Keratinocyte (primary cell): ENCODE measurements around the gene MYBBP1A. TPM values are rescaled to one million over a fixed set of nuclear protein-coding genes. Genes with fewer than 3 reads are reported as not detected.

Experiments used
- DNase-seq: peaks from one replicate; pipeline ENCODE4 v3.0.0-alpha.2; 2011; ENCODE audit warnings: low read depth, missing footprints, low spot score
- FAIRE-seq: peaks from 2 replicates; lab custom pipeline; 2011; peaks lifted over from hg19 to GRCh38; lab: Jason Lieb, UNC
- H2AFZ ChIP-seq: 2 replicates; pipeline ENCODE4 v1.6.0; 2012; ENCODE audit warnings: low read length, control low read depth, inconsistent platforms; ENCODE audit not compliant: control insufficient read depth
- H3K27ac ChIP-seq: 2 replicates; pipeline ENCODE4 v1.5.1; 2011; ENCODE audit warnings: low read length; ENCODE audit not compliant: control insufficient read depth, insufficient read depth
- H3K27me3 ChIP-seq: 3 replicates; pipeline ENCODE4 v1.6.0; 2011; ENCODE audit warnings: low read length; ENCODE audit not compliant: control insufficient read depth, insufficient read depth; ENCODE audit errors: extremely low read depth
- H3K36me3 ChIP-seq, 2 experiments: 2 replicates in 1 of 2; 3 replicates in 1 of 2; pipeline ENCODE4 v1.5.1; 2011; ENCODE audit warnings: low read length in 2 of 2, mild to moderate bottlenecking in 1 of 2; ENCODE audit not compliant: control insufficient read depth in 2 of 2, insufficient read depth in 2 of 2; ENCODE audit errors: extremely low read depth in 1 of 2
- H3K4me1 ChIP-seq: 3 replicates; pipeline ENCODE4 v1.5.1; 2011; ENCODE audit warnings: low read length; ENCODE audit not compliant: control insufficient read depth, insufficient read depth; ENCODE audit errors: extremely low read depth
- H3K4me2 ChIP-seq: 3 replicates; pipeline ENCODE4 v1.6.0; 2011; ENCODE audit warnings: low read depth, low read length; ENCODE audit not compliant: control insufficient read depth, insufficient read depth; ENCODE audit errors: extremely low read depth
- H3K4me3 ChIP-seq, 3 experiments: fragments of 200-600 bp in 1 of 3; sonication (generic) in 1 of 3; 2 replicates in 2 of 3; 3 replicates in 1 of 3; pipeline ENCODE4 v1.5.1; 2011 to 2016; ENCODE audit warnings: low read length in 3 of 3, mild to moderate bottlenecking in 3 of 3, control low read depth in 2 of 3, inconsistent platforms in 1 of 3, low read depth in 1 of 3, mixed read lengths in 1 of 3, mixed run types in 1 of 3, moderate library complexity in 1 of 3; ENCODE audit not compliant: control insufficient read depth in 2 of 3, insufficient read depth in 2 of 3; ENCODE audit errors: extremely low read depth in 1 of 3
- H3K79me2 ChIP-seq: 2 replicates; pipeline ENCODE4 v1.6.0; 2012; ENCODE audit warnings: low read length; ENCODE audit not compliant: control insufficient read depth, insufficient read depth
- H3K9ac ChIP-seq: 3 replicates; pipeline ENCODE4 v1.6.0; 2011; ENCODE audit warnings: low read length; ENCODE audit not compliant: control insufficient read depth, insufficient read depth; ENCODE audit errors: extremely low read depth
- H3K9me1 ChIP-seq: 3 replicates; pipeline ENCODE4 v1.6.0; 2011; ENCODE audit warnings: low read length; ENCODE audit not compliant: control insufficient read depth, insufficient read depth; ENCODE audit errors: extremely low read depth
- H3K9me3 ChIP-seq: 2 replicates; pipeline ENCODE4 v1.5.1; 2012; ENCODE audit warnings: low read depth, low read length; ENCODE audit not compliant: control insufficient read depth
- H4K20me1 ChIP-seq: 3 replicates; pipeline ENCODE4 v1.6.0; 2011; ENCODE audit warnings: low read length; ENCODE audit not compliant: control insufficient read depth, insufficient read depth; ENCODE audit errors: extremely low read depth
- CTCF ChIP-seq, 3 experiments: IDR thresholded peaks in 1 of 3; conservative IDR thresholded peaks in 1 of 3; optimal IDR thresholded peaks in 1 of 3; 2 replicates in 2 of 3; 3 replicates in 1 of 3; pipeline versions ENCODE3 to v1.5.1; 2011; ENCODE audit warnings: low read length in 3 of 3, mild to moderate bottlenecking in 3 of 3, moderate library complexity in 2 of 3, control low read depth in 1 of 3, inconsistent platforms in 1 of 3; ENCODE audit not compliant: insufficient read depth in 2 of 3; ENCODE audit errors: extremely low read depth in 1 of 3
- EZH2 ChIP-seq: IDR thresholded peaks from one replicate; pipeline ENCODE4 v1.6.1; 2012; ENCODE audit warnings: inconsistent platforms, mild to moderate bottlenecking, low read length, moderate library complexity
- dilution Hi-C: fragments of 300-500 bp; cut with MboI; formaldehyde crosslinking; loops from one replicate; pipeline ENCODE4 v1.7.0; 2020; ENCODE audit warnings: low sequenced_read_pairs; ENCODE audit not compliant: extremely low pct_ligation_motif_present
- polyA plus RNA-seq, 5 experiments: library from polyadenylated mRNA; depleted of rRNA in 3 of 5; stranded (reverse) in 3 of 5; stranded (forward) in 1 of 5; unstranded in 1 of 5; fragments of >200 nt; gene quantifications; 1 replicate in 1 of 5; 2 replicates in 3 of 5; 3 replicates in 1 of 5; pipeline versions ENCODE4 v1.2.1 to v1.2.3, GENCODE V29; 2011 to 2012; ENCODE audit warnings: missing spikeins in 2 of 5, low read depth in 1 of 5, low replicate concordance in 1 of 5

Gene MYBBP1A
- polyA plus RNA-seq, 1 donor (not counting 4 experiments of a cell fraction or from before 2014, with no cell fraction given) = 20.5 TPM

GRCh38 chr17:4534928-4535666, 20.1 kb downstream of the MYBBP1A start:
- Histone ChIP-seq H3K9me3 (no peaks in the 10 kb centered on the region), H3K79me2 (no peaks in the 10 kb centered on the region), H3K9ac (no peak overlapping the region), H2AFZ (no peak overlapping the region), H3K4me1 (no peaks in the 10 kb centered on the region), H3K9me1 (no peaks in the 10 kb centered on the region), H3K36me3 (peaks cover 15 to 19% of the 10 kb centered on the region in 2 experiments), H3K4me2 (no peak overlapping the region), H3K4me3 (no peak overlapping the region), H3K27me3 (peaks cover 26% of the 10 kb centered on the region), H4K20me1 (peaks cover 9% of the 10 kb centered on the region), H3K27ac (no peak overlapping the region)
- no peak for TF ChIP-seq CTCF (optimal IDR thresholded peaks at IDR 0.05 in 1 of 3, IDR thresholded peaks at IDR 0.05 in 1 of 3, conservative IDR thresholded peaks at IDR 0.05 in 1 of 3; ENCODE audit: extremely low read depth in 1 of 3, insufficient read depth in 2 of 3, low read length in 3 of 3)
- no peak for TF ChIP-seq EZH2
- DNase-seq (no peak), FAIRE-seq (no peak)
- dilution Hi-C loops = no loop called here

DNA sequence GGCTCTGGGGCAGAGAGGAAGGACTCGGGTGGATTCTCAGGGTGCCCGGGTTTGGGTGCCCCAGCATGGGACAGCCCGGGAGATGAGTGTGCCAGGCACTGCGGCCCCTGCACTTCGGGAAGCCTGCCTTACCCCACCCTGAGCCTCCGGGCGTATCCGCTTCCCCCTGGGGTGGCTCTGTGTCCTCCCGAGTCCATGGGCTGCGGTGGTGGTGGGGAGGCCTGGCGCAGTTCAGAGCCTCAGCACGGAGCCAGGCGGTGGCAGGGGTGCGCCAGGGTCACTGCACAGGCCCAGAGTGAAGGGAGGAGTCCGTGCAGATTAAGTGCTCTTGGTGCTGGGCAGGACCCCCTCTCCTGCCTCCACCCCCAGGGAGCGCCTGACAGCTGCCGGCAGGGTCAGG, 20.7 kb downstream of the MYBBP1A start:
- dilution Hi-C loops = no loop called here
- Histone ChIP-seq H3K9ac (no peak overlapping the region), H3K27ac (no peak overlapping the region)

More for the DNA sequence above, 20.7 kb downstream of the MYBBP1A start:
- no peak overlapping the region for H2AFZ ChIP-seq
- H3K4me1 ChIP-seq = no peaks in the 10 kb centered on the region
- H3K9me3 ChIP-seq = no peaks in the 10 kb centered on the region
- H3K9me1 ChIP-seq = no peaks in the 10 kb centered on the region
- H3K27me3 ChIP-seq = peaks cover 26% of the 10 kb centered on the region
- DNase-seq = no peak
- no peaks in the 10 kb centered on the region for H3K79me2 ChIP-seq
- H4K20me1 ChIP-seq = peaks cover 9% of the 10 kb centered on the region
- H3K4me3 ChIP-seq = no peak overlapping the region
- TF ChIP-seq EZH2 (no peak), CTCF (optimal IDR thresholded peaks at IDR 0.05 in 1 of 3, IDR thresholded peaks at IDR 0.05 in 1 of 3, conservative IDR thresholded peaks at IDR 0.05 in 1 of 3; ENCODE audit: extremely low read depth in 1 of 3, insufficient read depth in 2 of 3, low read length in 3 of 3) (no peak)
- peaks cover 14 to 15% of the 10 kb centered on the region in 2 experiments for H3K36me3 ChIP-seq
- H3K4me2 ChIP-seq = no peak overlapping the region
- no peak for FAIRE-seq
